Keratinocyte (primary cell): ENCODE measurements around the gene STX5. TPM values are rescaled to one million over a fixed set of nuclear protein-coding genes. Genes with fewer than 3 reads are reported as not detected.

Experiments
- DNase-seq: peaks from one replicate; pipeline ENCODE4 v3.0.0-alpha.2; 2011; ENCODE audit warnings: low read depth, missing footprints, low spot score
- FAIRE-seq: peaks from 2 replicates; lab custom pipeline; 2011; peaks lifted over from hg19 to GRCh38; lab: Jason Lieb, UNC
- H2AFZ ChIP-seq: 2 replicates; pipeline ENCODE4 v1.6.0; 2012; ENCODE audit warnings: low read length, control low read depth, inconsistent platforms; ENCODE audit not compliant: control insufficient read depth
- H3K27ac ChIP-seq: 2 replicates; pipeline ENCODE4 v1.5.1; 2011; ENCODE audit warnings: low read length; ENCODE audit not compliant: control insufficient read depth, insufficient read depth
- H3K27me3 ChIP-seq: 3 replicates; pipeline ENCODE4 v1.6.0; 2011; ENCODE audit warnings: low read length; ENCODE audit not compliant: control insufficient read depth, insufficient read depth; ENCODE audit errors: extremely low read depth
- H3K36me3 ChIP-seq, 2 experiments: 2 replicates in 1 of 2; 3 replicates in 1 of 2; pipeline ENCODE4 v1.5.1; 2011; ENCODE audit warnings: low read length in 2 of 2, mild to moderate bottlenecking in 1 of 2; ENCODE audit not compliant: control insufficient read depth in 2 of 2, insufficient read depth in 2 of 2; ENCODE audit errors: extremely low read depth in 1 of 2
- H3K4me1 ChIP-seq: 3 replicates; pipeline ENCODE4 v1.5.1; 2011; ENCODE audit warnings: low read length; ENCODE audit not compliant: control insufficient read depth, insufficient read depth; ENCODE audit errors: extremely low read depth
- H3K4me2 ChIP-seq: 3 replicates; pipeline ENCODE4 v1.6.0; 2011; ENCODE audit warnings: low read depth, low read length; ENCODE audit not compliant: control insufficient read depth, insufficient read depth; ENCODE audit errors: extremely low read depth
- H3K4me3 ChIP-seq, 3 experiments: fragments of 200-600 bp in 1 of 3; sonication (generic) in 1 of 3; 2 replicates in 2 of 3; 3 replicates in 1 of 3; pipeline ENCODE4 v1.5.1; 2011 to 2016; ENCODE audit warnings: low read length in 3 of 3, mild to moderate bottlenecking in 3 of 3, control low read depth in 2 of 3, inconsistent platforms in 1 of 3, low read depth in 1 of 3, mixed read lengths in 1 of 3, mixed run types in 1 of 3, moderate library complexity in 1 of 3; ENCODE audit not compliant: control insufficient read depth in 2 of 3, insufficient read depth in 2 of 3; ENCODE audit errors: extremely low read depth in 1 of 3
- H3K79me2 ChIP-seq: 2 replicates; pipeline ENCODE4 v1.6.0; 2012; ENCODE audit warnings: low read length; ENCODE audit not compliant: control insufficient read depth, insufficient read depth
- H3K9ac ChIP-seq: 3 replicates; pipeline ENCODE4 v1.6.0; 2011; ENCODE audit warnings: low read length; ENCODE audit not compliant: control insufficient read depth, insufficient read depth; ENCODE audit errors: extremely low read depth
- H3K9me1 ChIP-seq: 3 replicates; pipeline ENCODE4 v1.6.0; 2011; ENCODE audit warnings: low read length; ENCODE audit not compliant: control insufficient read depth, insufficient read depth; ENCODE audit errors: extremely low read depth
- H3K9me3 ChIP-seq: 2 replicates; pipeline ENCODE4 v1.5.1; 2012; ENCODE audit warnings: low read depth, low read length; ENCODE audit not compliant: control insufficient read depth
- H4K20me1 ChIP-seq: 3 replicates; pipeline ENCODE4 v1.6.0; 2011; ENCODE audit warnings: low read length; ENCODE audit not compliant: control insufficient read depth, insufficient read depth; ENCODE audit errors: extremely low read depth
- EZH2 ChIP-seq: IDR thresholded peaks from one replicate; pipeline ENCODE4 v1.6.1; 2012; ENCODE audit warnings: inconsistent platforms, mild to moderate bottlenecking, low read length, moderate library complexity
- dilution Hi-C: fragments of 300-500 bp; cut with MboI; formaldehyde crosslinking; loops from one replicate; pipeline ENCODE4 v1.7.0; 2020; ENCODE audit warnings: low sequenced_read_pairs; ENCODE audit not compliant: extremely low pct_ligation_motif_present
- polyA plus RNA-seq, 5 experiments: library from polyadenylated mRNA; depleted of rRNA in 3 of 5; stranded (reverse) in 3 of 5; stranded (forward) in 1 of 5; unstranded in 1 of 5; fragments of >200 nt; gene quantifications; 1 replicate in 1 of 5; 2 replicates in 3 of 5; 3 replicates in 1 of 5; pipeline versions ENCODE4 v1.2.1 to v1.2.3, GENCODE V29; 2011 to 2012; ENCODE audit warnings: missing spikeins in 2 of 5, low read depth in 1 of 5, low replicate concordance in 1 of 5
- TF ChIP-seq, protein P1 (sequence below), 3 experiments: IDR thresholded peaks in 1 of 3; conservative IDR thresholded peaks in 1 of 3; optimal IDR thresholded peaks in 1 of 3; 2 replicates in 2 of 3; 3 replicates in 1 of 3; pipeline versions ENCODE3 to v1.5.1; 2011; ENCODE audit warnings: low read length in 3 of 3, mild to moderate bottlenecking in 3 of 3, moderate library complexity in 2 of 3, control low read depth in 1 of 3, inconsistent platforms in 1 of 3; ENCODE audit not compliant: insufficient read depth in 2 of 3; ENCODE audit errors: extremely low read depth in 1 of 3

The STX5 gene
- polyA plus RNA-seq, 1 donor (not counting 4 experiments of a cell fraction or from before 2014, with no cell fraction given): 20.4 TPM

DNA sequence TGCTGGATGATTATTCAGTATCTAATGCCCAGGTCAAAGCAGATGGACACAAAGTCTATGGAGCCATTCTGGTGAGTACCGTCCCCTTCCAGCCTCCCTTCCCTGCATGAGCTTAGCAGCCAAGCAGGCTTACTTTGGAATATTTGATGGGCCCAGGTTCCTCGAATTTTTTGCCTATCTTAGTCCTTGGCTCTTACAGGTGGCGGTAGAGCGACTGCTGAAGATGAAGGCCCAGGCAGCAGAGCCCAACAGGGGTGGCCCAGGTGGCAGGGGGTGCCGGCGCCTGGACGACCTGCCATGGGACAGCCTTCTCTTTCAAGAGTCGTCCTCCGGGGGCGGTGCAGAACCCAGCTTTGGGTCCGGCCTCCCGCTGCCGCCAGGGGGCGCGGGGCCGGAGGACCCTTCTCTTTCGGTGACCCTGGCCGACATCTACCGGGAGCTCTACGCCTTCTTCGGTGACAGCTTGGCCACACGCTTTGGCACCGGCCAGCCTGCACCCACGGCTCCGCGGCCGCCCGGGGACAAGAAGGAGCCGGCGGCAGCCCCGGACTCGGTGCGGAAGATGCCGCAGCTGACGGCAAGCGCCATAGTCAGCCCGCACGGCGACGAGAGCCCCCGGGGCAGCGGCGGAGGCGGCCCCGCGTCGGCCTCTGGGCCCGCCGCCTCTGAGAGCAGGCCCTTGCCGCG is 45.4 kb downstream of the STX5 start:
- H3K9ac ChIP-seq: peak overlapping the region; percentile 97
- peaks cover 26% of the 10 kb centered on the region for H3K4me1 ChIP-seq
- H3K4me2 ChIP-seq: peak overlapping the region; percentile 66
- H3K9me3 ChIP-seq: no peaks in the 10 kb centered on the region
- H3K27ac ChIP-seq: peak overlapping the region; percentile 98
- FAIRE-seq: no peak
- H3K36me3 ChIP-seq: peaks cover 4 to 20% of the 10 kb centered on the region in 2 experiments
- dilution Hi-C loops: no loop called here
- peak overlapping the region; percentile 78 to 100 (median 99) for H3K4me3 ChIP-seq
- no peaks in the 10 kb centered on the region for H4K20me1 ChIP-seq
- H3K9me1 ChIP-seq: no peaks in the 10 kb centered on the region
- peaks cover 35% of the 10 kb centered on the region for H3K79me2 ChIP-seq
- TF ChIP-seq, protein P1, sequence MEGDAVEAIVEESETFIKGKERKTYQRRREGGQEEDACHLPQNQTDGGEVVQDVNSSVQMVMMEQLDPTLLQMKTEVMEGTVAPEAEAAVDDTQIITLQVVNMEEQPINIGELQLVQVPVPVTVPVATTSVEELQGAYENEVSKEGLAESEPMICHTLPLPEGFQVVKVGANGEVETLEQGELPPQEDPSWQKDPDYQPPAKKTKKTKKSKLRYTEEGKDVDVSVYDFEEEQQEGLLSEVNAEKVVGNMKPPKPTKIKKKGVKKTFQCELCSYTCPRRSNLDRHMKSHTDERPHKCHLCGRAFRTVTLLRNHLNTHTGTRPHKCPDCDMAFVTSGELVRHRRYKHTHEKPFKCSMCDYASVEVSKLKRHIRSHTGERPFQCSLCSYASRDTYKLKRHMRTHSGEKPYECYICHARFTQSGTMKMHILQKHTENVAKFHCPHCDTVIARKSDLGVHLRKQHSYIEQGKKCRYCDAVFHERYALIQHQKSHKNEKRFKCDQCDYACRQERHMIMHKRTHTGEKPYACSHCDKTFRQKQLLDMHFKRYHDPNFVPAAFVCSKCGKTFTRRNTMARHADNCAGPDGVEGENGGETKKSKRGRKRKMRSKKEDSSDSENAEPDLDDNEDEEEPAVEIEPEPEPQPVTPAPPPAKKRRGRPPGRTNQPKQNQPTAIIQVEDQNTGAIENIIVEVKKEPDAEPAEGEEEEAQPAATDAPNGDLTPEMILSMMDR (optimal IDR thresholded peaks at IDR 0.05 in 1 of 3, IDR thresholded peaks at IDR 0.05 in 1 of 3, conservative IDR thresholded peaks at IDR 0.05 in 1 of 3; ENCODE audit: extremely low read depth in 1 of 3, insufficient read depth in 2 of 3, low read length in 3 of 3): peak; percentile 91 to 100 (median 92)
- TF ChIP-seq EZH2: no peak
- peak overlapping the region; percentile 29 for H2AFZ ChIP-seq
- no peaks in the 10 kb centered on the region for H3K27me3 ChIP-seq
- no peak for DNase-seq

DNA sequence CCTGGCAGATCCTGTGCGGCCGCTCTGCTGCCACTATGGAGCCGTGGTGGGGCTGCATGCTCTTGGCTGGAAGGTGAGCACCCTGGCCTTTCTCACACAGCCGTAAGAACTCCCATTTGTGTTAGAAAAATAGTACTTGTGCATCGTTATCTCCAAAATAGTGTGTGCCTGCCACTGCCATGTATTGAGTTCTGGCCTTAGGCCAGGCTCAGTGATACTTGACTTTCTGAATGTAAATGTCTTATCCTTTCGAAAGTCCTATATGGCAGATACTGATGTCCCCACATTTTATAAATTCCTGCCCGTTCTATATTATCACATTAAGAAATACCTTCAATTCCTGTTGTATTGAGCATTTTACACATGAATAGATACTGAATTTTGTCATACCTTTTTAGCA is 49.1 kb downstream of the STX5 start:
- Histone ChIP-seq H3K27me3 (no peaks in the 10 kb centered on the region), H3K27ac (no peak overlapping the region), H3K4me3 (no peak overlapping the region), H3K9me3 (no peaks in the 10 kb centered on the region), H2AFZ (no peak overlapping the region), H3K36me3 (peaks cover 4 to 6% of the 10 kb centered on the region in 2 experiments), H3K4me1 (peaks cover 6% of the 10 kb centered on the region), H3K9ac (no peak overlapping the region), H3K4me2 (no peak overlapping the region), H3K9me1 (no peaks in the 10 kb centered on the region), H4K20me1 (no peaks in the 10 kb centered on the region), H3K79me2 (peaks cover 3% of the 10 kb centered on the region)
- FAIRE-seq (no peak), DNase-seq (no peak)
- TF ChIP-seq, protein P1 (optimal IDR thresholded peaks at IDR 0.05 in 1 of 3, IDR thresholded peaks at IDR 0.05 in 1 of 3, conservative IDR thresholded peaks at IDR 0.05 in 1 of 3; ENCODE audit: extremely low read depth in 1 of 3, insufficient read depth in 2 of 3, low read length in 3 of 3): no peak
- TF ChIP-seq EZH2: no peak
- dilution Hi-C loops: no loop called here
